GM21723 (cell line): ENCODE results near the gene LSM3.

Experiments
- ATAC-seq: cut with Tn5 transposase; IDR thresholded peaks from one replicate; pipeline ENCODE4 v1.9.1; 2021; ENCODE audit warnings: mild to moderate bottlenecking, moderate library complexity; ENCODE audit not compliant: unreplicated experiment

The LSM3 gene

GRCh38 chr3:14188041-14188754, 9.6 kb downstream of the LSM3 start:
- no peak for ATAC-seq

- no peak for ATAC-seq
Observed at GRCh38 chr3:14194865-14195264, 16.2 kb downstream of the LSM3 start.

GRCh38 chr3:14199641-14200040, 21.0 kb downstream of the LSM3 start:
- ATAC-seq: no peak

GRCh38 chr3:14200276-14200675, 21.7 kb downstream of the LSM3 start:
- no peak for ATAC-seq

GRCh38 chr3:14200841-14201240, 22.2 kb downstream of the LSM3 start:
- no peak for ATAC-seq

GRCh38 chr3:14201940-14202684, 23.5 kb downstream of the LSM3 start:
- no peak for ATAC-seq

- ATAC-seq: no peak
Observed at GRCh38 chr3:14202874-14203520, 24.4 kb downstream of the LSM3 start.

GRCh38 chr3:14203521-14204079, 25.0 kb downstream of the LSM3 start:
- ATAC-seq: peak; percentile 54

- ATAC-seq: no peak
Observed at GRCh38 chr3:14204515-14205284, 26.1 kb downstream of the LSM3 start.

- ATAC-seq: no peak
Observed at GRCh38 chr3:14206548-14207177, 28.0 kb downstream of the LSM3 start.

- ATAC-seq: no peak
Observed at GRCh38 chr3:14208168-14208567, 29.6 kb downstream of the LSM3 start.

- ATAC-seq: no peak
Observed at GRCh38 chr3:14208977-14209394, 30.4 kb downstream of the LSM3 start.

GRCh38 chr3:14209581-14210289, 31.1 kb downstream of the LSM3 start:
- no peak for ATAC-seq

GRCh38 chr3:14210290-14210688, 31.7 kb downstream of the LSM3 start:
- no peak for ATAC-seq

GRCh38 chr3:14210843-14211594, 32.4 kb downstream of the LSM3 start:
- ATAC-seq: no peak

- no peak for ATAC-seq
Observed at GRCh38 chr3:14211621-14212020, 33.0 kb downstream of the LSM3 start.

GRCh38 chr3:14212032-14212431, 33.4 kb downstream of the LSM3 start:
- no peak for ATAC-seq

GRCh38 chr3:14213066-14213774, 34.6 kb downstream of the LSM3 start:
- ATAC-seq: no peak
